Activated CD8-positive, alpha-beta T cell treated with anti-CD3 and anti-CD28 coated beads for 36 hours (primary cell): ENCODE measurements around the gene UBE2G2. TPM values are rescaled to one million over a fixed set of nuclear protein-coding genes. Genes with fewer than 3 reads are reported as not detected.

Experiments
- ATAC-seq: fragments of 200-7000 bp; cut with Tn5 transposase; one replicate; pipeline ENCODE4 v1.10.0; 2021; ENCODE audit warnings: mild to moderate bottlenecking, moderate library complexity
- CTCF ChIA-PET: fragments of 350-600 bp; sonication (Branson Sonifier 250); formaldehyde crosslinking; loops from one replicate; lab custom pipeline; 2021; ENCODE audit warnings: antibody characterized with exemption; lab: Charles Lee
- POLR2A ChIA-PET: fragments of 350-600 bp; sonication (Branson Sonifier 250); formaldehyde crosslinking; loops from one replicate; lab custom pipeline; 2021; ENCODE audit warnings: antibody characterized with exemption; lab: Charles Lee
- DNase-seq: peaks from one replicate; pipeline ENCODE4 v3.0.0-alpha.2; 2020
- H3K27ac Mint-ChIP-seq: one replicate; pipeline ENCODE4 v1.8.0; 2021; ENCODE audit warnings: mild to moderate bottlenecking, mixed read lengths
- H3K27me3 Mint-ChIP-seq: one replicate; pipeline ENCODE4 v1.8.0; 2021; ENCODE audit warnings: mixed read lengths
- H3K36me3 Mint-ChIP-seq: one replicate; pipeline ENCODE4 v1.8.0; 2021; ENCODE audit warnings: low read depth, mixed read lengths
- H3K4me1 Mint-ChIP-seq: one replicate; pipeline ENCODE4 v1.8.0; 2021; ENCODE audit warnings: low read depth, mixed read lengths
- H3K4me3 Mint-ChIP-seq: one replicate; pipeline ENCODE4 v1.8.0; 2021; ENCODE audit warnings: mild to moderate bottlenecking, moderate library complexity, mixed read lengths
- H3K9me3 Mint-ChIP-seq: one replicate; pipeline ENCODE4 v1.8.0; 2021; ENCODE audit warnings: mixed read lengths
- CTCF ChIP-seq: fragments of 200-600 bp; IDR thresholded peaks from one replicate; pipeline ENCODE4 v1.8.0; 2022; ENCODE audit warnings: antibody characterized with exemption, mild to moderate bottlenecking
- intact Hi-C: fragments of 100-400 bp; cut with micrococcal nuclease; formaldehyde crosslinking; loops from one replicate; pipeline ENCODE4 v1.10.0; 2022
- total RNA-seq, 2 experiments: library from RNA; stranded (reverse); gene quantifications; one replicate each; pipeline ENCODE4 v1.2.3, GENCODE V29; 2021

The UBE2G2 gene
- total RNA-seq, 2 experiments from 2014 or later: 113 to 115 TPM

- H3K27ac Mint-ChIP-seq: peak overlapping the region; percentile 81
- ATAC-seq (no peak), DNase-seq (no peak)
- H3K36me3 Mint-ChIP-seq: peaks cover 13% of the 10 kb centered on the region
- ChIA-PET CTCF (no interaction called here), POLR2A (no interaction called here)
- H3K4me3 Mint-ChIP-seq: no peak overlapping the region
- H3K27me3 Mint-ChIP-seq: no peaks in the 10 kb centered on the region
- no peaks in the 10 kb centered on the region for H3K9me3 Mint-ChIP-seq
- no peak for TF ChIP-seq CTCF
- peaks cover 23% of the 10 kb centered on the region for H3K4me1 Mint-ChIP-seq
- intact Hi-C loops: no loop called here
These were observed 35.4 kb downstream of the UBE2G2 start for GRCh38 chr21:44766014-44766817.

GRCh38 chr21:44765231-44766013 is 36.2 kb downstream of the UBE2G2 start:
- Mint-ChIP-seq H3K27me3 (no peaks in the 10 kb centered on the region), H3K27ac (peak overlapping the region; percentile 81), H3K4me1 (peaks cover 23% of the 10 kb centered on the region), H3K4me3 (peak overlapping the region; percentile 24), H3K36me3 (peaks cover 8% of the 10 kb centered on the region), H3K9me3 (no peaks in the 10 kb centered on the region)
- no peak for TF ChIP-seq CTCF
- CTCF ChIA-PET: interaction anchor here (0.9 to 1.3 kb wide), 3 partner anchors 16 to 28 kb away, joined by 3 to 5 read pairs (median 3); no protein-coding TSS in a partner anchor
- intact Hi-C loops: no loop called here
- POLR2A ChIA-PET: no interaction called here
- ATAC-seq (peak; percentile 86), DNase-seq (peak; percentile 62)

GRCh38 chr21:44764319-44765230 is 37.0 kb downstream of the UBE2G2 start:
- H3K36me3 Mint-ChIP-seq: peaks cover 5% of the 10 kb centered on the region
- H3K27ac Mint-ChIP-seq: peak overlapping the region; percentile 81
- no peak for ATAC-seq
- no peak for TF ChIP-seq CTCF
- no peak for DNase-seq
- no peaks in the 10 kb centered on the region for H3K27me3 Mint-ChIP-seq
- no peaks in the 10 kb centered on the region for H3K9me3 Mint-ChIP-seq
- intact Hi-C loops: no loop called here
- ChIA-PET POLR2A (interaction anchor here (0.7 kb wide), 1 partner anchor 25 kb away, joined by 3 read pairs; no protein-coding TSS in a partner anchor), CTCF (interaction anchor here (0.9 to 1.3 kb wide), 3 partner anchors 16 to 29 kb away, joined by 3 to 5 read pairs (median 3); no protein-coding TSS in a partner anchor)
- no peak overlapping the region for H3K4me3 Mint-ChIP-seq
- H3K4me1 Mint-ChIP-seq: peaks cover 23% of the 10 kb centered on the region

- H3K36me3 Mint-ChIP-seq: peaks cover 3% of the 10 kb centered on the region
- intact Hi-C loops: no loop called here
- ATAC-seq (no peak), DNase-seq (no peak)
- no peak overlapping the region for H3K27ac Mint-ChIP-seq
- no peak overlapping the region for H3K4me3 Mint-ChIP-seq
- TF ChIP-seq CTCF: no peak
- H3K27me3 Mint-ChIP-seq: no peaks in the 10 kb centered on the region
- H3K4me1 Mint-ChIP-seq: peaks cover 23% of the 10 kb centered on the region
- CTCF ChIA-PET: no interaction called here
- POLR2A ChIA-PET: no interaction called here
- no peaks in the 10 kb centered on the region for H3K9me3 Mint-ChIP-seq
These were observed 37.9 kb downstream of the UBE2G2 start for GRCh38 chr21:44763451-44764318.
